A673 (cell line): ENCODE data around the gene TMEM229B.

Experiments
- CTCF ChIP-seq: fragments of 300-800, 200-600 bp; sonication (generic); conservative IDR thresholded peaks from 2 replicates; pipeline ENCODE4 v1.5.1; 2017; ENCODE audit warnings: low read depth, mild to moderate bottlenecking, antibody characterized with exemption, low read length, moderate library complexity, mixed read lengths
- EZH2 ChIP-seq: fragments of 200-600 bp; sonication (generic); IDR thresholded peaks from 2 replicates; pipeline ENCODE4 v1.6.1; 2017; ENCODE audit warnings: borderline replicate concordance, low read depth, mild to moderate bottlenecking, mixed read lengths, antibody characterized with exemption, low read length; ENCODE audit not compliant: poor library complexity, severe bottlenecking

GRCh38 chr14:67461341-67461985 lies 27.1 kb downstream of the TMEM229B start:
- TF ChIP-seq CTCF (no peak), EZH2 (no peak)
